ENCODE data around the gene PRKCD. TPM values are rescaled to one million over a fixed set of nuclear protein-coding genes. Genes with fewer than 3 reads are reported as not detected.
A peak's percentile ranks its signal among the peaks of the same experiment; 100 is the strongest.
"Not testable (repeated sequence)": the region's sequence is repeated elsewhere in the genome, so short reads cannot be mapped to it uniquely, and the experiment has no call there.

The PRKCD gene
- total RNA-seq, 1 experiment from 2014 or later, result 7.4 TPM

GRCh38 chr3:53139906-53140846 is 20.8 kb upstream of the PRKCD start:
- DNase-seq (ENCODE audit: low read depth), result no peak

GRCh38 chr3:53140847-53141845 is 19.9 kb upstream of the PRKCD start:
- DNase-seq (ENCODE audit: low read depth), result peak; percentile 68

- DNase-seq (ENCODE audit: low read depth), result no peak
Observed at GRCh38 chr3:53142986-53143385, 18.0 kb upstream of the PRKCD start.

GRCh38 chr3:53144446-53144845 is 16.6 kb upstream of the PRKCD start:
- no peak for DNase-seq (ENCODE audit: low read depth)

- no peak for DNase-seq (ENCODE audit: low read depth)
Observed at GRCh38 chr3:53144862-53145712, 15.9 kb upstream of the PRKCD start.

- DNase-seq (ENCODE audit: low read depth), result no peak
Observed at GRCh38 chr3:53145713-53146080, 15.3 kb upstream of the PRKCD start.

GRCh38 chr3:53146319-53146891 is 14.6 kb upstream of the PRKCD start:
- DNase-seq (ENCODE audit: low read depth), result no peak

GRCh38 chr3:53147151-53147902 is 13.7 kb upstream of the PRKCD start:
- no peak for DNase-seq (ENCODE audit: low read depth)

- DNase-seq (ENCODE audit: low read depth), result no peak
Observed at GRCh38 chr3:53147903-53148400, 13.1 kb upstream of the PRKCD start.

GRCh38 chr3:53149006-53149690 is 11.9 kb upstream of the PRKCD start:
- no peak for DNase-seq (ENCODE audit: low read depth)

- no peak for DNase-seq (ENCODE audit: low read depth)
Observed at GRCh38 chr3:53149699-53150098, 11.3 kb upstream of the PRKCD start.

GRCh38 chr3:53150247-53151085 is 10.5 kb upstream of the PRKCD start:
- DNase-seq (ENCODE audit: low read depth), result peak; percentile 51

GRCh38 chr3:53151086-53151438 is 9.9 kb upstream of the PRKCD start:
- DNase-seq (ENCODE audit: low read depth), result not testable (repeated sequence)

GRCh38 chr3:53151465-53151864 is 9.5 kb upstream of the PRKCD start:
- no peak for DNase-seq (ENCODE audit: low read depth)

GRCh38 chr3:53151870-53152660 is 8.9 kb upstream of the PRKCD start:
- no peak for DNase-seq (ENCODE audit: low read depth)

GRCh38 chr3:53153264-53153823 is 7.7 kb upstream of the PRKCD start:
- DNase-seq (ENCODE audit: low read depth), result no peak

- DNase-seq (ENCODE audit: low read depth), result no peak
Observed at GRCh38 chr3:53153980-53154379, 7.0 kb upstream of the PRKCD start.
